GM23338 (cell line): Measurements from ENCODE around the gene GPR39. TPM values are rescaled to one million over a fixed set of nuclear protein-coding genes. Genes with fewer than 3 reads are reported as not detected.

Experiments
- ATAC-seq: fragments of 200-7000 bp; cut with Tn5 transposase; 3 replicates; pipeline ENCODE4 v1.9.1; 2020
- DNase-seq: peaks from one replicate; pipeline ENCODE4 v3.0.0-alpha.2; 2015; ENCODE audit warnings: low spot score
- H2AFZ ChIP-seq: fragments of 200-600 bp; sonication (generic); 2 replicates; pipeline ENCODE4 v1.8.0; 2016; ENCODE audit warnings: antibody characterized with exemption, mild to moderate bottlenecking, moderate library complexity
- H3F3A ChIP-seq: fragments of 200-600 bp; sonication (generic); replicated peaks from 2 replicates; pipeline ENCODE4 v1.8.0; 2017; ENCODE audit warnings: antibody characterized with exemption, mixed run types, low read depth
- H3K27ac ChIP-seq: fragments of 200-600 bp; sonication (generic); 2 replicates; pipeline ENCODE4 v1.6.1; 2016; ENCODE audit warnings: low read depth
- H3K27me3 ChIP-seq: fragments of 200-600 bp; sonication (generic); 2 replicates; pipeline ENCODE4 v1.8.0; 2016; ENCODE audit warnings: mild to moderate bottlenecking, mixed run types, moderate library complexity; ENCODE audit not compliant: insufficient read depth
- H3K36me3 ChIP-seq: fragments of 200-600 bp; sonication (generic); 2 replicates; pipeline ENCODE4 v1.8.0; 2016; ENCODE audit warnings: mild to moderate bottlenecking; ENCODE audit not compliant: insufficient read depth
- H3K4me1 ChIP-seq: fragments of 200-600 bp; sonication (generic); 2 replicates; pipeline ENCODE4 v1.8.0; 2016; ENCODE audit warnings: mild to moderate bottlenecking, moderate library complexity; ENCODE audit not compliant: insufficient read depth
- H3K4me2 ChIP-seq: fragments of 200-600 bp; sonication (generic); 2 replicates; pipeline ENCODE4 v1.7.1; 2017; ENCODE audit warnings: mixed run types
- H3K4me3 ChIP-seq: fragments of 200-600 bp; sonication (generic); 2 replicates; pipeline ENCODE4 v1.6.1; 2016; ENCODE audit warnings: mixed run types
- H3K79me2 ChIP-seq: fragments of 200-600 bp; sonication (generic); replicated peaks from 2 replicates; pipeline ENCODE4 v1.8.0; 2017; ENCODE audit warnings: mild to moderate bottlenecking; ENCODE audit not compliant: insufficient read depth
- H3K9me2 ChIP-seq: fragments of 200-600 bp; sonication (generic); 2 replicates; pipeline ENCODE4 v1.8.0; 2017; ENCODE audit not compliant: insufficient read depth
- H4K20me1 ChIP-seq: fragments of 200-600 bp; sonication (generic); replicated peaks from 2 replicates; pipeline ENCODE4 v1.8.0; 2017; ENCODE audit warnings: mild to moderate bottlenecking; ENCODE audit not compliant: insufficient read depth
- H3K27ac Mint-ChIP-seq: 2 replicates; pipeline ENCODE4 v1.8.0; 2020; ENCODE audit warnings: inconsistent platforms, mild to moderate bottlenecking, moderate library complexity, mixed read lengths
- H3K27me3 Mint-ChIP-seq: 3 replicates; pipeline ENCODE4 v1.8.0; 2022; ENCODE audit warnings: low read depth, mild to moderate bottlenecking, moderate library complexity, mixed read lengths, inconsistent platforms; ENCODE audit not compliant: insufficient read depth, poor library complexity
- H3K36me3 Mint-ChIP-seq: 3 replicates; pipeline ENCODE4 v1.8.0; 2021; ENCODE audit warnings: low read depth, mild to moderate bottlenecking, inconsistent platforms, moderate library complexity, mixed read lengths
- H3K4me1 Mint-ChIP-seq: 3 replicates; pipeline ENCODE4 v1.8.0; 2020; ENCODE audit warnings: mild to moderate bottlenecking, inconsistent platforms, mixed read lengths
- H3K4me3 Mint-ChIP-seq: 3 replicates; pipeline ENCODE4 v1.8.0; 2021; ENCODE audit warnings: moderate library complexity, mild to moderate bottlenecking, inconsistent platforms, mixed read lengths
- H3K9me3 Mint-ChIP-seq: 3 replicates; pipeline ENCODE4 v1.8.0; 2020; ENCODE audit warnings: moderate library complexity, mild to moderate bottlenecking, inconsistent platforms, mixed read lengths
- CREB1 ChIP-seq: fragments of 250-450 bp; sonication (Bioruptor Pico); IDR thresholded peaks from 2 replicates; pipeline ENCODE4 v1.5.0; 2020; ENCODE audit warnings: low read depth, mild to moderate bottlenecking, moderate library complexity
- CTCF ChIP-seq, 2 experiments: fragments of 200-600 bp in 1 of 2; sonication (generic) in 1 of 2; conservative IDR thresholded peaks; 2 replicates each; pipeline versions ENCODE4 v1.5.1 to v1.6.1; 2016 to 2017; ENCODE audit warnings: antibody characterized with exemption in 2 of 2, low read depth in 2 of 2, mild to moderate bottlenecking in 2 of 2, moderate library complexity in 1 of 2
- ETS1 ChIP-seq: IDR thresholded peaks from 2 replicates; pipeline ENCODE4 v1.6.1; 2016; ENCODE audit warnings: antibody characterized with exemption
- EZH2 ChIP-seq: fragments of 200-600 bp; sonication (generic); IDR thresholded peaks from one replicate; pipeline ENCODE4 v1.8.0; 2017; ENCODE audit warnings: antibody characterized with exemption, mild to moderate bottlenecking, low read depth; ENCODE audit not compliant: unreplicated experiment
- EZH2phosphoT487 ChIP-seq: fragments of 200-600 bp; sonication (generic); IDR thresholded peaks from one replicate; pipeline ENCODE4 v1.8.1; 2018; ENCODE audit warnings: antibody characterized with exemption; ENCODE audit not compliant: unreplicated experiment
- JUNB ChIP-seq: IDR thresholded peaks from one replicate; pipeline ENCODE4 v1.6.1; 2016; ENCODE audit warnings: antibody characterized with exemption; ENCODE audit not compliant: unreplicated experiment
- NANOG ChIP-seq: IDR thresholded peaks from 2 replicates; pipeline ENCODE4 v1.6.1; 2016; ENCODE audit warnings: antibody characterized with exemption, borderline replicate concordance
- POLR2AphosphoS5 ChIP-seq: IDR thresholded peaks from 2 replicates; pipeline ENCODE4 v1.6.1; 2016; ENCODE audit warnings: antibody characterized with exemption, low read depth
- REST ChIP-seq: IDR thresholded peaks from one replicate; pipeline ENCODE4 v1.6.1; 2018; ENCODE audit warnings: antibody characterized with exemption; ENCODE audit not compliant: unreplicated experiment
- STAT1 ChIP-seq: IDR thresholded peaks from one replicate; pipeline ENCODE4 v1.6.1; 2016; ENCODE audit warnings: antibody characterized with exemption; ENCODE audit not compliant: unreplicated experiment
- ZNF114 ChIP-seq: fragments of 250-450 bp; sonication (Bioruptor Pico); IDR thresholded peaks from 2 replicates; pipeline ENCODE4 v1.5.0; 2020; ENCODE audit warnings: mild to moderate bottlenecking, moderate library complexity
- ZNF331 ChIP-seq: fragments of 250-450 bp; sonication (Bioruptor Pico); IDR thresholded peaks from 2 replicates; pipeline ENCODE4 v1.5.0; 2020; ENCODE audit warnings: low read depth, mild to moderate bottlenecking, moderate library complexity
- ZNF462 ChIP-seq: fragments of 250-450 bp; sonication (Bioruptor Pico); IDR thresholded peaks from 2 replicates; pipeline ENCODE4 v1.5.0; 2020; ENCODE audit warnings: mild to moderate bottlenecking, moderate library complexity
- polyA plus RNA-seq: library from polyadenylated mRNA; unstranded; fragments of >200 nt; fragmentation: Nextera tagmentation; extraction: Ambion mirVana; gene quantifications from 2 replicates; pipeline ENCODE4 v1.2.1, GENCODE V29; 2016
- total RNA-seq: library from RNA; depleted of rRNA; stranded (reverse); fragments of >200 nt; shearing (Covaris generic); gene quantifications from 2 replicates; pipeline ENCODE4 v1.2.3, GENCODE V29; 2014

The GPR39 gene
- total and polyA plus RNA-seq, 2 experiments from 2014 or later, result 0.55 to 1.9 TPM

- TF ChIP-seq JUNB, result no peak
- TF ChIP-seq ZNF331 (CRISPR knock-in tag), result no peak
- TF ChIP-seq ZNF114, result no peak
- no peak for TF ChIP-seq STAT1
These were observed 12.5 kb upstream of the GPR39 start (continued) for GRCh38 chr2:132404056-132404455.

GRCh38 chr2:132407784-132408183 is 8.8 kb upstream of the GPR39 start:
- Histone ChIP-seq H3K4me1 (0 out of 2 replicates have a peak, but pooled peaks cover 5% of the 10 kb centered on the region), H3K79me2 (no peaks in the 10 kb centered on the region), H2AFZ (no peak overlapping the region), H3F3A (no peaks in the 10 kb centered on the region), H3K27ac (no peak overlapping the region), H4K20me1 (no peaks in the 10 kb centered on the region), H3K4me2 (no peak overlapping the region), H3K27me3 (no peaks in the 10 kb centered on the region), H3K9me2 (0 out of 2 replicates have a peak, but pooled peaks cover 7% of the 10 kb centered on the region), H3K4me3 (no peak overlapping the region), H3K36me3 (no peaks in the 10 kb centered on the region)
- no peak overlapping the region for H3K27ac Mint-ChIP-seq
- H3K27me3 Mint-ChIP-seq, result peaks cover 5% of the 10 kb centered on the region
- no peak overlapping the region for H3K4me3 Mint-ChIP-seq
- TF ChIP-seq REST (no peak), ZNF114 (no peak), NANOG (no peak), EZH2 (no peak), CREB1 (CRISPR knock-in tag) (no peak), ZNF462 (no peak), STAT1 (no peak), CTCF (conservative IDR thresholded peaks at IDR 0.05; ENCODE audit: low read depth in 2 of 2) (no peak), ZNF331 (CRISPR knock-in tag) (no peak), JUNB (no peak), EZH2phosphoT487 (no peak), ETS1 (no peak), POLR2AphosphoS5 (no peak)
- no peak for DNase-seq
- H3K36me3 Mint-ChIP-seq, result no peaks in the 10 kb centered on the region
- H3K4me1 Mint-ChIP-seq, result peaks cover 11% of the 10 kb centered on the region; the same call in 2 of the 3 replicates
- H3K9me3 Mint-ChIP-seq, result no peaks in the 10 kb centered on the region; the same call in 2 of the 3 replicates
- no peak for ATAC-seq
